H9 (cell line): ENCODE results near the gene CORO2B. TPM values are rescaled to one million over a fixed set of nuclear protein-coding genes. Genes with fewer than 3 reads are reported as not detected.

ENCODE experiments used
- DNase-seq: peaks from one replicate; pipeline ENCODE4 v3.0.0-alpha.2; 2017
- H2AFZ ChIP-seq: one replicate; pipeline ENCODE4 v1.6.1; 2013; ENCODE audit warnings: mild to moderate bottlenecking, low read length, control low read depth, moderate library complexity
- H2AK5ac ChIP-seq: 2 replicates; pipeline ENCODE4 v1.6.1; 2013; ENCODE audit warnings: low read length, control low read depth, mixed read lengths; ENCODE audit not compliant: insufficient read length
- H2BK120ac ChIP-seq: one replicate; pipeline ENCODE4 v1.6.1; 2013; ENCODE audit warnings: low read depth, mild to moderate bottlenecking, low read length, control low read depth, inconsistent platforms; ENCODE audit not compliant: poor library complexity, severe bottlenecking
- H2BK12ac ChIP-seq: 2 replicates; pipeline ENCODE4 v1.6.1; 2013; ENCODE audit warnings: low read length, control low read depth, mixed read lengths, low read depth; ENCODE audit not compliant: insufficient read length
- H2BK15ac ChIP-seq: 2 replicates; pipeline ENCODE4 v1.6.1; 2013; ENCODE audit warnings: low read depth, low read length, control low read depth
- H2BK20ac ChIP-seq: one replicate; pipeline ENCODE4 v1.6.1; 2013; ENCODE audit warnings: low read depth, mild to moderate bottlenecking, low read length, control low read depth, inconsistent platforms; ENCODE audit not compliant: poor library complexity, severe bottlenecking
- H2BK5ac ChIP-seq: 2 replicates; pipeline ENCODE4 v1.6.1; 2013; ENCODE audit warnings: low read length, control low read depth, mixed read lengths; ENCODE audit not compliant: insufficient read length
- H3K14ac ChIP-seq: 2 replicates; pipeline ENCODE4 v1.6.1; 2013; ENCODE audit warnings: low read length, control low read depth; ENCODE audit not compliant: insufficient read depth
- H3K18ac ChIP-seq: 2 replicates; pipeline ENCODE4 v1.6.1; 2013; ENCODE audit warnings: low read depth, mild to moderate bottlenecking, mixed read lengths, low read length, control low read depth; ENCODE audit not compliant: insufficient read length
- H3K23ac ChIP-seq: 2 replicates; pipeline ENCODE4 v1.6.1; 2013; ENCODE audit warnings: low read length, control low read depth, mixed read lengths, low read depth; ENCODE audit not compliant: insufficient read length
- H3K23me2 ChIP-seq: 2 replicates; pipeline ENCODE4 v1.6.1; 2013; ENCODE audit warnings: low read depth, mild to moderate bottlenecking, mixed read lengths, low read length, control low read depth; ENCODE audit not compliant: insufficient read length, poor library complexity, severe bottlenecking
- H3K27ac ChIP-seq: 2 replicates; pipeline ENCODE4 v1.5.1; 2013; ENCODE audit warnings: low read length, control low read depth, mixed read lengths, low read depth; ENCODE audit not compliant: insufficient read length
- H3K27me3 ChIP-seq: 2 replicates; pipeline ENCODE4 v1.6.1; 2013; ENCODE audit warnings: low read length, control low read depth, inconsistent platforms; ENCODE audit not compliant: insufficient read depth
- H3K4ac ChIP-seq: 2 replicates; pipeline ENCODE4 v1.6.1; 2013; ENCODE audit warnings: low read depth, mild to moderate bottlenecking, control low read depth, inconsistent platforms, low read length, moderate library complexity
- H3K4me1 ChIP-seq: 2 replicates; pipeline ENCODE4 v1.6.1; 2013; ENCODE audit warnings: low read length, control low read depth, inconsistent platforms; ENCODE audit not compliant: insufficient read depth
- H3K4me2 ChIP-seq: 2 replicates; pipeline ENCODE4 v1.6.1; 2013; ENCODE audit warnings: low read length, control low read depth, mixed read lengths; ENCODE audit not compliant: insufficient read length, insufficient read depth
- H3K56ac ChIP-seq: 2 replicates; pipeline ENCODE4 v1.6.1; 2013; ENCODE audit warnings: low read depth, mild to moderate bottlenecking, mixed read lengths, low read length, control low read depth; ENCODE audit not compliant: insufficient read length
- H3K79me1 ChIP-seq: 2 replicates; pipeline ENCODE4 v1.6.1; 2013; ENCODE audit warnings: low read depth, mild to moderate bottlenecking, moderate library complexity, low read length, control low read depth, inconsistent platforms; ENCODE audit not compliant: insufficient read depth, poor library complexity, severe bottlenecking
- H3K79me2 ChIP-seq: 2 replicates; pipeline ENCODE4 v1.6.1; 2013; ENCODE audit warnings: low read length, control low read depth, inconsistent platforms; ENCODE audit not compliant: insufficient read depth
- H3K9ac ChIP-seq: 2 replicates; pipeline ENCODE4 v1.6.1; 2013; ENCODE audit warnings: low read length, control low read depth, mixed read lengths; ENCODE audit not compliant: insufficient read length; ENCODE audit errors: extremely low read depth
- H3K9me3 ChIP-seq: one replicate; pipeline ENCODE4 v1.6.1; 2013; ENCODE audit warnings: low read depth, low read length, inconsistent platforms; ENCODE audit not compliant: control insufficient read depth
- H3T11ph ChIP-seq: one replicate; pipeline ENCODE4 v1.6.1; 2013; ENCODE audit warnings: mild to moderate bottlenecking, low read length, control low read depth, inconsistent platforms
- H4K20me1 ChIP-seq: one replicate; pipeline ENCODE4 v1.6.1; 2013; ENCODE audit not compliant: control insufficient read depth, insufficient read length, insufficient read depth
- H4K5ac ChIP-seq: 2 replicates; pipeline ENCODE4 v1.6.1; 2013; ENCODE audit warnings: low read depth, mild to moderate bottlenecking, mixed read lengths, low read length, control low read depth; ENCODE audit not compliant: insufficient read length
- H4K8ac ChIP-seq: replicated peaks from 2 replicates; pipeline ENCODE4 v1.6.1; 2013; ENCODE audit warnings: low read length, control low read depth, mixed read lengths, low read depth; ENCODE audit not compliant: insufficient read length
- H4K91ac ChIP-seq: 2 replicates; pipeline ENCODE4 v1.6.1; 2013; ENCODE audit warnings: low read depth, mild to moderate bottlenecking, moderate library complexity, mixed read lengths, low read length, control low read depth; ENCODE audit not compliant: insufficient read length
- H3K27ac Mint-ChIP-seq, 3 experiments: 2 replicates in 2 of 3; 3 replicates in 1 of 3; pipeline ENCODE4 v1.8.0; 2020 to 2021; ENCODE audit warnings: mixed read lengths in 3 of 3, mild to moderate bottlenecking in 1 of 3, moderate library complexity in 1 of 3
- H3K27me3 Mint-ChIP-seq: 2 replicates; pipeline ENCODE4 v1.8.0; 2021; ENCODE audit warnings: low read depth, mild to moderate bottlenecking, moderate library complexity, mixed read lengths
- H3K36me3 Mint-ChIP-seq, 3 experiments: 2 replicates in 2 of 3; 3 replicates in 1 of 3; pipeline ENCODE4 v1.8.0; 2020 to 2021; ENCODE audit warnings: low read depth in 3 of 3, mixed read lengths in 3 of 3; ENCODE audit not compliant: insufficient read depth in 1 of 3
- H3K4me1 Mint-ChIP-seq, 2 experiments: 2 replicates each; pipeline ENCODE4 v1.8.0; 2020; ENCODE audit warnings: mixed read lengths in 2 of 2
- H3K4me3 Mint-ChIP-seq, 2 experiments: 2 replicates in 1 of 2; 3 replicates in 1 of 2; pipeline ENCODE4 v1.8.0; 2020 to 2021; ENCODE audit warnings: mild to moderate bottlenecking in 2 of 2, mixed read lengths in 2 of 2, moderate library complexity in 1 of 2
- H3K9me3 Mint-ChIP-seq, 2 experiments: 2 replicates in 1 of 2; 3 replicates in 1 of 2; pipeline ENCODE4 v1.8.0; 2020; ENCODE audit warnings: mild to moderate bottlenecking in 2 of 2, mixed read lengths in 2 of 2, moderate library complexity in 1 of 2
- CTCF ChIP-seq: fragments of 200-600 bp; sonication (generic); conservative IDR thresholded peaks from 3 replicates; pipeline ENCODE4 v1.8.0; 2021; ENCODE audit warnings: antibody characterized with exemption, mild to moderate bottlenecking
- WGBS: extraction: QIAGEN DNeasy Blood & Tissue Kit; methylation state at CpG from one replicate; pipeline ENCODE4 v1.1.7; 2013; ENCODE audit warnings: missing lambda C conversion rate, low lambda C conversion rate, mixed read lengths; ENCODE audit not compliant: insufficient read length; ENCODE audit errors: extremely low coverage; 5-methylcytosine and 5-hydroxymethylcytosine counted together
- total RNA-seq: library from RNA; stranded (reverse); gene quantifications from 2 replicates; pipeline ENCODE4 v1.2.1, GENCODE V29; 2021

Gene CORO2B
- total RNA-seq, 1 experiment from 2014 or later = 3.1 TPM

DNA sequence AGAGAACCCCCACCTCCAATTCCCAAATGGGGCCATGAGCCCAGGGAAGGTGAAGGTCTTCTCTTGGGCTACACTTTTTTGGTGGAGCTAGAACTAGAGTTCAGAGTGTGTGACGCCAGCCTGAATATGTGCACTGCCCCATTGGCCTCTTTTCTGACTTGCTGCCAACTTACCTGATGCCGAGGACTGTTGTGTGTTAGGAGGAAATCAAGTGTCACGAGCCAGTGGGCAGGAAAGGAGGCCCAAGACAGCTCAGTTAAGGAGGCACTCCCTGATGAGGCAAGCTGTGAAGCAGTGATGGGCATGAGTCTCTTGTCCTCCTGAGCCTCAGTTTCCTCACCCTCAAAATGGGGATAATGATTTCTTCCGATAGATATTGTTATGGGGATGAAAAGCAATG is 134.1 kb downstream of the CORO2B start:
- Histone ChIP-seq H3K56ac (no peak overlapping the region), H3K23me2 (no peaks in the 10 kb centered on the region), H4K8ac (no peak overlapping the region), H3K18ac (no peak overlapping the region), H3K79me1 (no peaks in the 10 kb centered on the region), H2BK120ac (no peak overlapping the region), H3K4me1 (no peaks in the 10 kb centered on the region; the same call in 1 of the 2 replicates), H3K4ac (no peak overlapping the region), H3K23ac (no peak overlapping the region), H3K14ac (no peak overlapping the region), H3K9me3 (no peaks in the 10 kb centered on the region), H3K79me2 (no peaks in the 10 kb centered on the region), H2BK15ac (no peak overlapping the region), H2BK12ac (no peak overlapping the region), H3K27ac (no peak overlapping the region), H2AFZ (no peak overlapping the region), H2BK20ac (no peak overlapping the region), H4K5ac (no peak overlapping the region), H3K9ac (no peak overlapping the region), H2BK5ac (no peak overlapping the region), H3K27me3 (no peaks in the 10 kb centered on the region), H3T11ph (no peak overlapping the region), H3K4me2 (no peak overlapping the region), H4K91ac (no peak overlapping the region), H2AK5ac (no peak overlapping the region), H4K20me1 (no peaks in the 10 kb centered on the region)
- TF ChIP-seq CTCF = no peak
- no CpG with 5 or more reads among the region's 4 CpGs for WGBS
- Mint-ChIP-seq H3K27me3 (peaks cover 2% of the 10 kb centered on the region), H3K27ac (no peak overlapping the region), H3K36me3 (no peaks in the 10 kb centered on the region; a peak in 1 of 7 replicates), H3K4me3 (no peak overlapping the region), H3K4me1 (no peaks in the 10 kb centered on the region; a peak in 2 of 4 replicates), H3K9me3 (no peaks in the 10 kb centered on the region)
- DNase-seq = no peak
